Activated CD8-positive, alpha-beta memory T cell treated with anti-CD3 and anti-CD28 coated beads, Interleukin-2, amount 50 U/mL, for 48 hours (primary cell): ENCODE data around the gene UBL4B.
"Not testable (repeated sequence)": the region's sequence is repeated elsewhere in the genome, so short reads cannot be mapped to it uniquely, and the experiment has no call there.

Experiments
- DNase-seq: peaks from one replicate; pipeline ENCODE4 v3.0.0-alpha.2; 2020

Gene UBL4B

GRCh38 chr1:110112143-110112542 lies at the start of gene UBL4B:
UBL4B (plus strand) TSS chr1:110112443; CDS start chr1:110112535, 92 bp downstream.
- DNase-seq: no peak

- DNase-seq: no peak
Observed at GRCh38 chr1:110062612-110063011, 49.6 kb upstream of the UBL4B start.

- no peak for DNase-seq
Observed at GRCh38 chr1:110063781-110064180, 48.5 kb upstream of the UBL4B start.

GRCh38 chr1:110064576-110065337 lies 47.5 kb upstream of the UBL4B start:
- no peak for DNase-seq

- no peak for DNase-seq
Observed at GRCh38 chr1:110065841-110066240, 46.4 kb upstream of the UBL4B start.

GRCh38 chr1:110067479-110067892 lies 44.8 kb upstream of the UBL4B start:
- DNase-seq: no peak

- no peak for DNase-seq
Observed at GRCh38 chr1:110067893-110068645, 44.2 kb upstream of the UBL4B start.

GRCh38 chr1:110068646-110069403 lies 43.4 kb upstream of the UBL4B start:
- DNase-seq: peak; percentile 63

- peak; percentile 68 for DNase-seq
Observed at GRCh38 chr1:110069404-110070281, 42.6 kb upstream of the UBL4B start.

- no peak for DNase-seq
Observed at GRCh38 chr1:110070282-110070669, 42.0 kb upstream of the UBL4B start.

GRCh38 chr1:110070671-110071242 lies 41.5 kb upstream of the UBL4B start, which contains the start of gene ALX3:
ALX3 (minus strand) TSS chr1:110070672; CDS start chr1:110070612, 60 bp downstream.
- DNase-seq: no peak

- DNase-seq: no peak
Observed at GRCh38 chr1:110074166-110074565, 38.1 kb upstream of the UBL4B start.

GRCh38 chr1:110076789-110077500 lies 35.3 kb upstream of the UBL4B start:
- DNase-seq: no peak

GRCh38 chr1:110079995-110080394 lies 32.2 kb upstream of the UBL4B start:
- DNase-seq: not testable (repeated sequence)

- no peak for DNase-seq
Observed at GRCh38 chr1:110081061-110081460, 31.2 kb upstream of the UBL4B start.

GRCh38 chr1:110082477-110082876 lies 29.8 kb upstream of the UBL4B start:
- DNase-seq: no peak

GRCh38 chr1:110083061-110083865 lies 29.0 kb upstream of the UBL4B start:
- DNase-seq: no peak

- no peak for DNase-seq
Observed at GRCh38 chr1:110083866-110084226, 28.4 kb upstream of the UBL4B start.

- DNase-seq: peak; percentile 72
Observed at GRCh38 chr1:110084227-110085078, 27.8 kb upstream of the UBL4B start.
